Measurements from ENCODE around the gene ACSM5.
"Not testable (repeated sequence)": the region's sequence is repeated elsewhere in the genome, so short reads cannot be mapped to it uniquely, and the experiment has no call there.

Gene ACSM5

DNA sequence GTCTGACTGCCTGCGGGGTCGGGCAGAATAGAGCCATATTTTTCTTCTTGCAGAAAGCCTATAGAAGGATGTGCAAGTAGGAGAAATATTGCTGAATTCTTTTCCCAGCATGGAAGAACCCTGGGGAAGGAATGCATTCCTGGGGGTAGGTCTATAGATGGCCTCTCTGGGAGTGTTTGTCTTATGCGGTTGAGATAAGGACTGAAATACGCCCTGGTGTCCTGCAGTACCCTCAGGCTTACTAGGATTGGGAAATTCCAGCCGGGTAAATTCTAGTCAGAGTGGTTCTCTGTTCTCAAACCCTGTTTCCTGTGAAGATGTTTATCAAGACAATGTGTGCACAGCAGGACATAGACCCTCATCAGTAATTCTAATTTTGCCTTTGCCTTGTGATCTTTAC lies 44.3 kb downstream of the ACSM5 start:
- not testable (repeated sequence) for DNase-seq

DNA sequence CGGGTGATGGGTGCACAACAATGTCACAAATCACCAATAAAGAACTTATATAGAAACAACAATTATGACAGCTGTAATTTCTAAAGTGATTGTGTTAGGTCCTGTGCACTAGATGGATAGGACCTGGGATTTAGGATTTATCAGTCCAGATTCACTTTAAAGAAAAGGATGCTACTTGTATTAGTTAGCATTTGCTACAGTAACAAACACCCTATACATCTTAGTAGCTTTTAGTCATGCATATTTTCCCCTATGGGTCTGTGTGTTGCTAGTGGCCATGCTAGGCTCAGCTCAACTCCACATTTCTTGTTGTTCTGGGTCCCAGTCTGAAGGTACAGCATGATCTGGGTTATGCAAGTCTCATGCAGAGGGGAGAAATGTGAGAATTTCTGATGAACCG lies 49.9 kb downstream of the ACSM5 start:
- DNase-seq = not testable (repeated sequence)

GRCh38 chr16:20460313-20460712 lies 51.0 kb downstream of the ACSM5 start:
- DNase-seq = not testable (repeated sequence)

DNA sequence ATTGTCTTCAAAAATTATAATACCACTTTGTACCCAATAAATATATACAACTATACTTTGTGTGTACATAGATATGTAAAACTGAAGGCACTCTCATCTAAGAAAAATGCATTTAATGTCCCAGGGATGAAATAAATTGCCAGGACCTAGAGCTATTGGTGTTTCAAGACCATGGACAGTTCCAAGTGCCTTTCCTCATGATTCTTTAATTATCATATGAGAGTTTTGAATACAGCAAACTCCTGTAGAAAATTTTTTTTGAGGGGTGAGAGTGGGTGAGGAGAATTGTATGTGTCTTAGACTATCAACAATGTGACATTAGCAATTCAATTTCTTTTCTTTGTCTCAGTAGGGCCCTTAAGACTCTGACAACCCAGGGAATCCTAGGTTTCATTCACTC lies 59.6 kb downstream of the ACSM5 start:
- DNase-seq = not testable (repeated sequence)

DNA sequence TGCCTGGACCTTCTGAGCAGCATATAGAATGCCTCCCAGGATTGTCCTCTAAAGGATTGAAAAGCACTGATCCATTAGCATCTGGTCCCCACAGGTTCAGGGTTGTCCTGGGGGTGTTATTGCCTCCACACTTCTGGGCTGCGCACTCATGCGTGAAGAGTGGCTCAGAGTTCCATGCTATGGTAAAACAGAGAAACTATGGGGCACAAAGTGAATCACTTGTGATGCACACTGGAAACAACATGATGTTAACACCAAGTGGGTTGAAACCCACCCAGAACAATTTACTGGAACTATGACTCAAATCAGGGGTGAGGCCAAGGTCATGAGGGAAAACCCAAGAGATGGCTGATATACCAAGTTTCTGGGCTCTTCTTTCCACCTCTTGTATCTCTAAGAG lies 60.6 kb downstream of the ACSM5 start:
- not testable (repeated sequence) for DNase-seq

- DNase-seq = not testable (repeated sequence)
These were observed 61.4 kb downstream of the ACSM5 start for GRCh38 chr16:20470732-20471131.

DNA sequence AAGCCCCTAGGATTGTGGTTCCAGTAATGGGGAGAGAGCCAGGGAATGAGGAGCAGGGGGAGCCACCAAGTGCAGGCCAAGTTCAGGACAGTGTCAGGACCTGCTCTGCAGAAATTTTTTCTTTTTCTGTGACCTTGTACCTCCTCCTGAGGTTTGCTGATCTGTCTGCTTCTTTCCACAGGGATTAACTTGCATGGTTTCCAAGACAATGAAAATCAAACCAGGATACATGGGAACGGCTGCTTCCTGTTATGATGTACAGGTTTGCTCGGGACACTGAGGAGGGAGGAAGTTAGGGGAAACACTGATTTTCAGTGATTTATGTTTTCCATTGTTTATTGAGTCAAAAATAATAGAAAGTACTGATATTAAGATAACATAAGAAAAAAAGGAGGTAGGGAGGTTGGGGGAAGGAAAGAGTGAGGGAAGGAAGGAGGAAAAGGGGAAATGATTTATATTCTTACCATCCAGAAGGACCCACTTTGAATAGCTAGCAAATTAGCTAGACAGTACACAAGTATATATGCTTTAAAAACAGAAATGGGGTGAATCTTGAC lies 67.9 kb downstream of the ACSM5 start:
- not testable (repeated sequence) for DNase-seq

DNA sequence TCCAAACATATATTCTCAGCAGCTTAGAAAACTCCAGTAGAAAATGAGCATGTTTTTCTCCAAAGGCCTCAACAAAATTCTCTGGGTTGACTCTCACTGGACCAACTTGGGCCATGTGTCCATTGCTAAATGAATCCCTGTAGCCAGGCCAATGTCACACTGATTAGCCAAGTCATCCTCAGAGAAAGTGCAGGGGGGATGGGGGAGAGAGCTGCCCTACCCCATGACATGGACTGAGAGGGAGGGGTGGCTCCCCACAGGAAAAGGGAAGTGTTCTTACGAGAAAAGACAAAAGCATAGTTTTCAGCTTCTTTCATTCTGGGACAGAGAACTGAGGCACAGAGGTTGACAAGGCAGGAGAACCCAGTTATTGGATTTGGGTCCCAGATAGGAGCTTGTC lies 74.7 kb downstream of the ACSM5 start:
- DNase-seq = not testable (repeated sequence)

DNA sequence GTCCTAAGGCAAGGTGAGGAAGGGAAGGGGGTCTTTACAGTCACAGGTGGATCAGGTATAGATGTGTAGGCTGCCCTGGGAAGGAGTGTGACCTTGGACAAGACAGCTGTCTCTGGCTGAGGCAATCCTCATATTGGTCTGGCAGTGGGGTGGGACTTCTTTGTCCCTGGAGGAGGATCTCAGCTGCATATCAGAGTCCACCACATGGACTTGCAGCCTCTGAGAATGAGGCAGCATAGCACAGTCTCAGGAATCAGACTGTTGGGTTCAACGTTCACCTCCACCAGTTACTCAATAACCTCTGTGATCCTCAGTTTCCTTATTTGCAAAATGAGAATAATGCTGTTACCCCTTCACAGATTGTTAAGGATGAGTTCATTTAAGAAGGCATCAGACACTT lies 75.4 kb downstream of the ACSM5 start:
- DNase-seq = no peak

- DNase-seq = no peak
These were observed 76.1 kb downstream of the ACSM5 start for GRCh38 chr16:20485408-20485807.

Measured in left hindlimb (tissue), 1 donor.